HG02763 (cell line): Measurements from ENCODE around the gene ADARB2.

ENCODE experiments used
- ATAC-seq: cut with Tn5 transposase; IDR thresholded peaks from one replicate; pipeline ENCODE4 v1.9.1; 2021; ENCODE audit warnings: mild to moderate bottlenecking, moderate library complexity; ENCODE audit not compliant: unreplicated experiment

The ADARB2 gene

DNA sequence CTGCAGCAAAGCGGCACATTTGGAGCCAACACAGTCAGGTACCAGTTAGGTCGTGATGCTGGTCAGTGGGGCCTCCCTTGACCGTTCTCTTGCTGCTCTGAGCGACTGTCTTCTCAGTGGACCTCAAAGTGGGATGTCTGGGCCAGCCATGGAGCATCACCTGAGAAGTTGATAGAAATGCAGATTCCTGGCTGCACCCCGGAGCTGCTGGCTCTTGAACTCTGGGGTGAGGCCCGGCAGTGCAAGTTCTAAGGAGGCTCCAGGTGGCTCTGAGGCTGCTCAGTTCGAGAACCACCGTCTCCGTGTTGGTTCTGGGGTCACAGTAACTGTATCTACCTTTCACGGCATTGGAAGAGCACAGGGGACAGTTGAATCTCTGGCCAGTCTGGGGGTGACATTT is 533.6 kb downstream of the ADARB2 start:
- no peak for ATAC-seq

DNA sequence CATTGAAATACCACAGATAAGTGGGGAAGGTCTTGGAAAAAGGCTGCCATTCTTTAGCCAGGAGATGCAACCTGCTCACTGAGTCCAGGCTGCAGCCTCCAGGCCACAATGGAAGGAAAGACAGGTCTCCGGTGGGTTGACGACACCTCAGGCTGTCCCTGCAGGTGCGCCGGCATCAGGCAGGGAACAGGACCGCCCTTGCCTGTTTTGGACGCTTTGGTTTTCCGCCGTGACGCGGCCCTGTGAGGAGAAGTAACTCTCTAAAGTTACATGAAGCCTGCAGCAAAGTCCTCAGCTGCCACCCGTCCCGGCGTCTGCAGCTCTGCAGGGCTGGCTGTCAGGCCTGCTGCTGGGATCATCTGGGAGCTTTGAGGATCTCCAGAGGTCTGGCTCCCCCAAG is 534.1 kb downstream of the ADARB2 start:
- ATAC-seq = no peak

DNA sequence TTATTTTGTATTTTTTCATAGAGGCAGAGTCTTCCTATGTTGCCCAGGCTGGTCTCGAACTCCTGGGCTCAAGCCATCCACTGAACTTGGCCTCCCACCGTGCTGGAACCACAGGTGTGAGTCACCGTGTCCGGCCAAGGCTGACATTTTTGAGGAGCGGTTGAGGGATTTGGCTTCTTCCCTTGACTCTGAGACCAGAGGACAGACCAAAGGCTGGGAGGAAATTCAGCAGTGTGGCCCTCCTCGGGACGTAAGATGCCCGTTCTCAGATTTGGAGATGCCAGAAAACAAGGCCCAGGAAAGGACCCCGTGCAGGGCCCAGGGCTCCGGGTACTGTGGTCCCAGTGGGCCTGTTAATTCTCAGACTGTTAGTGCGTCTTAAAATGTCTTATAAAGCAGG is 535.0 kb downstream of the ADARB2 start:
- no peak for ATAC-seq

DNA sequence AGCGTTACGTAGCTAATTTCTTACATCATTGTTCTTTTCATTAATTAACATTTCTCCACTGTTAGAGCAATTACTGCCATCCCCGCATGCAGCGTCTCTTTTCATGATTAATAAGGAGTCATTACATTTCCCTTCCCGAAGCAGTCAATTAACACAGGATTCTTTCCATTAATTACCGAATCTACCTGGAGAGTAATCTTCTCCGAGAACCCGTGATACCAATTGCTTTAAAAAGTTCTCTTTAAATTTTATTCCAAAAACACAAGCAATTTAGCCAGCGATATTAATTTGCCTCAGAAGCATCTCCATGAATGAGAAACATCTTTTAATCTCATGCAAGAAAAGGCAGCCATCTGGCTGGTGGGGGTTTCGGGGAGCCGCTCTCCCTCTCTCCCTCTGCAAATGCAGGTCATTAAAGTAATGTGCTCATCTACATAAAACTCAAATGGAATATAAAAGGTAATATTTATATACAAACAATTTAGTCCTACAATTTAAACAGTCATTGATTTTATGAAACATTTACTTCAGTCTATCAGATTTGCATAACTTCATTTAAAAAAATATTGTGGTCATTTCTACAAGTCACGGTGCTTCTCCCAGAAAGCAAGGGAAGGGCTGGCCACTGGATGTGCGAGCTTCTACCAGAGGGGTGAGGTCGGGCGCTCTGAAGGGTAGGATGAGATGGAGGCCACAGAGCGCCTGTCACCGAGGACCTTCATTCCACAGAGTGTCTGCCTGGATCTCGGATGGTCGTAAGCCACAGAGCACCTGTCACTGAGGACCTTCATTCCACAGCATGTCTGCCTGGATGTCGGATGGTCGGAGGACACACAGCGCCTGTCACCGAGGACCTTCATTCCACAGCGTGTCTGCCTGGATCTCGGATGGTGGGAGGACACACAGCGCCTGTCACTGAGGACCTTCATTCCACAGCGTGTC is 536.2 kb downstream of the ADARB2 start:
- no peak for ATAC-seq

DNA sequence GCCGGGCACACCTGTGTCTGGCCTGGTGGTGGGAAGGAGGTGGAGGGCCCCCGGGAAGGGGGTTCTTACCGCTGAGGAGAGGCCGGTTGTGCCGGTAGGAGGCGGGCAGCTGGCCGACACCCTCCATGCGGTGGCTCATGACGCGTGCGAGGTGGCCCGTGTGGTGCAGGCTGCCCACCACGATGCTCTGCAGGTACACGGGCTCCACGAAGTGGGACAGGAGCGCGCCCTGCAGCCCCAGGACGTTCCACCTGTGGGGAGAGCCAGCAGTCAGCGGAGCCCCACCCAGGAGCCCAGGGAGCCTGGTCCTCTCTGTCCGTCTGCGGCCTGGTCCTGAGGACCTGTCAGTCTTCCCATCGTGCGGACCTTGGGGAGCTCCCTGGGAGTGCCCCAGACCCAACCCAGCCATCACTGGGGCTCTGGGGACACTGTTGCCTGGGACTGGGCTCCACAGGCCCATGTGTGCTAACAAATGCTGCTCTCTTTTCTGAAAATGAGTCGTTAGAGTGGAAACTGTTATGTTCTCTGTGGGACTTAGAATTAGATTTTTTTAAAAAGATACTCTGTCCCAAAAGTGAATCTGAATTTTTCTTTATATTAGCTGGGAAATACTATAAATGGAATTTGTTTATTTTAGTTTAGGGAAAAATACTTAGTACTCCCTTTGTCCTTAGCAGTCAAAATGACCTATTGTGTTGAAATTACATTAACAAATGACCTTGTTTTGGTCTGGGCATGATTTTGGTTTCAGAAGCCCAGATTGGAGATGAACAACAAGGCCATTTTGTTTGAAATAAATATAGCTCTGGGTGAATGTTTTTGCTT is 537.2 kb downstream of the ADARB2 start:
- no peak for ATAC-seq

DNA sequence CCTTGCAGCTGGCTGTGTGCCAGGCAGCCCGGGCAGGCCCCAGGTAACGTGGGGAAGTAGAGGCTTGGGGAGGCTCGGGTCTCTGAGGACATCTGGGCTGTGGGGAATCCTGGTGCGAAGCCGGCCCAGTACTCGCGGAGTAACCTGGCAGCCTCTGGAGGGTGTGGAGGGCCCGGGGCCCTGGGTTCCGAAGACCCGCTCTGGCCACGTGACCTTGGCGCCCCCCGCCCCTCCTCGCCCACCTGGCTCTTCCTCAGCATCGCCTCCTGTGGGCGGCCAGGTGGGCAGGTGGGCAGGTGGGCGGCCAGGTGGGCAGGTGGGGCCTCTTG is 538.0 kb downstream of the ADARB2 start:
- no peak for ATAC-seq

DNA sequence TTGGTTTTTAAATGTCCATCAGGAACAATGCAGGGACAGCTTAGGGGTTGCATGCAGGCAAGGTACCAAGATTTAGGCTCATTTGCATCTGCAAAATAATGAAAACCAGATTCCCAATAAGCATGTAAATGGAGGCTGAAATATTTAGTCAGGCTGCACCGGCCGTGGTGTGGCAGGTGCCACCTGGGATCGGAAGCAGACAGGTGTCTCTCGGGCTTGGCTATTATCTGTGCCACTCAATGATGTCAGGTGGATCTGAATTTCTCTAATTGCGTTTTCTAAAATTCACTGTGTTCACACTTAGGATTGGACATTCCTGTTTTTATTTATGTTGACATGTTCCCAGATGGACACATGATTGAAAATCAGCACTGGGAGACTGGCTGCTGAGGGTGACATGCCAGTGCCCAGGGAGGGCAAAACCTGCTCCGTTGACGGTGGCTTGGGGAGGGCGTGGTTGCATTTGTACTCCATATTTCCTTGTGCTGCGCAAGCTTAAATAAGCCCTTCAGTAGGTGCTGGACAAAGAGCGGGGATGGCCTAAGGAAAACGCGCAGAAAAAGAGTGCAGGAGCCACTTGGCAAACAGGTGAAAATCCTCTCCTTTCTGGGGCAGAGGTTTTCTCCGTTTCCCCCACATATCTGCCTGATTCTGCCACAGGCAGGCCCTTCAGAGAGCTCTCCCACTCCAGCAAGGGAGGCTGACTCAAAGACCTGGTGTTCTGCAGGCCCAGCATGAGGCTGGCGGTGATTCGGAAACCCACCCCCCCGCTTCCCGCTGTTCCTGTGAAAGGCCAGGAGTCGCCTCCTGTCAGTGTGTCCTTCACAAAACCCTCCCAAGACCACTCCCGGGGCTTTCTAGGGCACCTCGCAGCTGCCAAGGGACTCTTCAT is 538.6 kb downstream of the ADARB2 start:
- no peak for ATAC-seq

DNA sequence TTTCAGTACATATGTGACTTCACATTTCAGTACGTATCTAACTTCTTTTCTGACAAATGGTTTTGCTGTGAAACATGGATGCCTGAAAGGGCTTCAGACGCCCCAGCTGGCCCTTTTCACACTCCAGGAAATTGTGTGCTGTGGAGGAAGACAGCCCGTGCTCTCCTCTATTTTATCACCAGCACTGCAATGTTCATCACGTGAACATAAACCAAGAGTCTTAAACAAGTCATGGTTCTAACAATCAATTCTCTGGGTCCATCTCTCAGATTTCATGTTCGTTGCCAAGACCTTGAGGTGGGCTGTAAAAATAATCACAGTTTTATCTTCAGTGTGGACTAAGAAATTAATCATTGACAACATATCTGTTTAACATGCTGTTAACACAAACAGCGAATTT is 539.9 kb downstream of the ADARB2 start:
- ATAC-seq = no peak

DNA sequence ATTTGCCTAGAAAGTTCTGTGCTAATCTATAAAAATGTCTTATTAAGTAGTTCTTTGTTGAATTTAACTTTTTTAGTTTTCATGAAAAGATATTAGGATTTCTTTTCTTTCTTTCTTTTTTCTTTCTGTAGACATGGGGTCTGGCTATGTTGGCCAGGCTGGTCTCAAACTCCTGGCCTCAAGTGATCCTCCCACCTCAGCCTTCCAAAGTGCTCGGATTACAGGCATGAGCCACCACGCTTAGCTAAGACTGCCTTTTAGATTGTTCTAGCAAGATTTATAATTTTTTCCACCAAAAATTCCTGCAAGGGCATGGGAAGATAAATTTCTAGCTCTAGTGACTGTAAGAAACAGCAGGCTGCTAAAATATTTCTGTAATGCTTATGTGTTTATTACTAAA is 540.7 kb downstream of the ADARB2 start:
- ATAC-seq = no peak

DNA sequence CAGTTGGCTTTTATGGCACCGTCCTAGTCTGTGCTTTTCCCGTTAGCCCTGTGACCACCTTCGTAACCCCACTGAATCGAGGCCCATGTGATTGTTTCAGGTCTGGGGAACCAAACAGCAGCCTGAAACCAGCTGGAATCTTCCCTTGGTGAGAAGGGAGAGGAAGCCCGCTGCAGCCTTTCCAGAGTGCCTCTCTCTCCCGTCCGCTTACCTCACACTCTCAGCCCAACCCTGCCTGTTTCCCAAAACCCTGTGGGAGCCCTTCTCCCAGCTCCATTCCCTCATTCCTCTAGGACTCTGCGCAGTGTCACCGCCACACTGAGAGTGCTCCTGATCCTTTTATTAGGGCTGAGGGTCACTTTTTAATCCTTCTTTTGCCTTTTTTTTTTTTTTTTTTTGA is 541.5 kb downstream of the ADARB2 start:
- no peak for ATAC-seq

DNA sequence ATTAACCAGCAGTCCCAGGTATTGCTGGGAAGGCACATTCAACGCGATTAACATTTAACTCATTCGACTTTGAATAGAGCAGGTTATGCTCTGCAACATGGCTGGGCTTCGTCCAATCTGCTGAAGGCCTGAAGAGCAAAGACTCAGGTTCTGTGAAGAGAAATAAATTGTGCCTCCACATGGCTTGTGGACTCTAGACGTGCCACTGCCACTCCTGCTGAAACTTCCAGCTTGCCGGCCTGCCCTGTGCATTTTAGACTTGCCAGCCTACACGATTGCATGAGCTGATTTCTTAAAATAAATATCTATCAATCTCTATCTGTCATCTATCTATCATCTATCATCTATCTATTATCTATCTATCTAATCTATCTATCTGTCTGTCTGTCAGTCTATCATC is 543.2 kb downstream of the ADARB2 start:
- no peak for ATAC-seq

DNA sequence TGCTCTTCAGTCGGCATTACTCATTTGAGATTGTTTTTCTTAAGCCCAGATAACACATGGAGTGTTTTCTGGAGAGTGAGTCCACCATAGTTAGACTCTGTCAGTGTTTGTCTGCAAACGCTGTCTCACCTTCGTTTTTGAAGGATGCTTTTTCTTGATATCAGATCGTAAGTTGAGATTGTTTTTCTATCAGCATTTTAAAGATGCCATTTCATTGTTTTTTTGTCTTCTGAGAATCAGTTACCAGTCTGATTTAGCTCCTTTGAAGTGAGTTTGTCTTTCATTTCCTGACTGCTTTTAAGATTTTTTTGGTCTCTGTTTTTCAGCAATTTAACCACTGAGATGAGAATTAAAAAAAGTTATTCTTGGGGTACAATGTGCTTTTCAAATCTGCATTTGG is 543.8 kb downstream of the ADARB2 start:
- no peak for ATAC-seq

DNA sequence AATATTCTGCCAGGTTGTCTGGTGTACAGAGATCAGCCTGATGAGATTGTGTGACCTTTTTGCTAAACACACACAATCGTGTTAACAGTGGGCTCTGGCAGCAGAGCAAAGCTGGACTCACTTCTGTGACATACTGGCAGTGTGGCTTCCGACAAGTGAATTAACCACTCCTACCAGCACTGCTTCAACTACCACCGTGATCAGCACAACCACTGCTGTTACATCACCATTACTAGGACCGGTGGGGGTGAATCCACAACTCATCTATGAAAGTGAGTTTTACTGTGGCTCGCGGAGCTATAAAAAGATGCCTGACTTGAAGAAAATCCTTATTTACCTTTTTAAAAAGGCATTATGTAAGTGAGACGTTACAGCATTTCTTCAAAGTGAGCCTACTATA is 545.6 kb downstream of the ADARB2 start:
- no peak for ATAC-seq

DNA sequence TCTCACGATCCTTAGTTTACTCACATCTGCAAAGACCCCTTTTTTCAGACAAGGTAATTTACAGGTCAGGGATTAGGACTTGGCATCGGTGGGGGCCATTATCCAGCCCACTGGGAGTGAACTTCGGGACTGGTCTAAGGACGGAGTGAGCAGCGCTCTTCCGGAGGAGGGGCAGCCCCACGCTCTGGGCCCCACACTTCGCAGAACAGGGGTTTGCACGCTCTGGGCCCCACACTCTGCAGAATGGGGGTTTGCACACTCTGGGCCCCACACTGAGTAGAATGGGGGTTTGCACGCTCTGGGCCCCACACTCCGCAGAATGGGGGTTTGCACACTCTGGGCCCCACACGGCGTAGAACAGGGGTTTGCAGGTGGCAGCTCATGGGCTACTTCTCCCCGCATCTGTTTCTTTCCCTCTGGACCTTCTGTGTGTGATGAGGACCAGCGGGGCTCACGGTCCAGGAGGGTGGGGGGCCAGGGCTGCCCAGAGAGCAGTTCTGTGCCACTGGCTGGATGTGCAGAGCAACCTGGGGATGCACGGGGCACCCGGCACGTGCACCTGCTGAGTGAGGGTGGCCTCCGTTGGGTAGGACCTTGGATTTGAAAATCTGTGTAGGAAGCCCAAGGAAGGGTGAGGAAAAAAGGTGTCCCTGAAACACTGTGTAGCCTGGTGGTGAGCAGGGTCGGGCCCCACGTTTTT is 546.4 kb downstream of the ADARB2 start:
- ATAC-seq = no peak

DNA sequence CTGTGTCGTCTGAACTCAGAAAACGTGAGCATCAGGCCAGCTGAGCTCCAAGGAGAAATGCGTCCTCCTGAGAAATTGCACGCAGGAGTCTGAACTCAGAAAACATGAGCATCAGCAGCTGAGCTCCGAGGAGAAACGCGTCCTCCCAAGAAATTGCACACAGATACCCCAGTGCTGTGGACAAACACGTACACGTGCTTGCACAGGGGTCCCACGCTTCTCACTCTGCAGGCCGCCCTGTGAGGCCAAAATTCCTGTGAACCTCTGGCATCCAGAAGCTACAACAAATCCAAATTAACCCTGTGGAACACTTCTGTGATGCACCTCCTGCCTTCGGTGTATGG is 547.3 kb downstream of the ADARB2 start:
- no peak for ATAC-seq

DNA sequence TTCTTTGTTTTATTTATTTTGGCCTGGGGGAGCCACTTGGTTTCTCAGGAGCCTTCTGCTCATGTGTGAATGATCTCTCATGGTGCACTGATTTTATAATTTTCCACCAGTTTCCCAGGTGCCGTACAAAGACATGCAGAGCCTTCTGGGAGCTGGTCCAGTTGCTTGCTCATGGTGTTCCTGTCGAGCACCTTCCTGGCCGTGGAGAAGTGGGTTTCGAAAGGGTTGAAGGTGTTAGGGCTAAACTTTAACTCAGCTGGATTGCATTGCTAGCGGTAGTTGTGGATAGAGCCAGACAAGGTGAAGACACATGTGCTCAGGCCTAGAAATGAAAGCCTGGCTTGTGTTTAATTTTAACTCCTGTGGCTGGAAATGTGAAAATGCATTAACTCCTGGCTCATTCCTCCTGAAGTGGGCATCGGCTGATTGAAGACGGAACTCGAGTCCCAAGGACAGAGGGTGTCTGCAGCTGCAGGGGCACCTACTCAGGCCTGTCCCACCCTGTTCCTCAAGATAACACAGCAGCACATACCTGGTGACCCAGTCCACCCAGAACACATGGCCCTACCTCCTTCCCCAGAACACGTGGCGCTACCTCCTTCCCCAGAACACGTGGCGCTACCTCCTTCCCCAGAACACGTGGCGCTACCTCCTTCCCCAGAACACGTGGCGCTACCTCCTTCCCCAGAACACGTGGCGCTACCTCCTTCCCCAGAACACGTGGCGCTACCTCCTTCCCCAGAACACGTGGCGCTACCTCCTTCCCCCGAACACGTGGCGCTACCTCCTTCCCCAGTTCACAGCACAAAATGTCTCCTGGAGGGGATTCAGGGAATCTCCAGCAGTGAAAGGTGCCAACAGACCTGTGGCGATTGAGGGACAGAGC is 547.9 kb downstream of the ADARB2 start:
- no peak for ATAC-seq

DNA sequence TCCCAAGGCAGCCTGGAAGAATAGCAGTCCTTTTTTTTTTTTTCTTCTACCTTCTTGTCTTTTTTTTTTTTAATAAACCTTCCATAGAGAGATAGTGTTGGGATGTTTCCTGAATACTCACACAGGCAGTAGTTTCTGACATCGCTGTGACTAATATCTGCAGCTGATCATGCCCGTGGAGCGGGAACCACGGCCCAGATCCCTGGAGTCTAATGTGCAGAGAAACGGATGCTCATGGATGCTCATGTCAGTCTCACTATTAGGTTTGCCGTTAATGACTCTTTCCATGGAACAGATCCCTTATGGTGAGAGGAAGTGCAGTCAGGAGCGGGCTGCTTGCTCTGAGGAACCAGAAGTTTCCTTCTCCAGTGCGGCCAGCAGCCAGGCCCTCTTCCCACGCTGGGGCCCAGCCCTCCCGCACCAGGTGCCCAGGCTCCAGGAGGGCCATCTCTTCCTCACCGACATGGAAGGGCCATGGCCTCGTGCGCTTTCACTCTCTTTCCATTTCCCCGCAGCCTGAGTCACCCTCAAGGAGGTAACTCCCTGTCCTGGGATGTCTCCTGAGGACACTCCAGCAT is 548.7 kb downstream of the ADARB2 start:
- no peak for ATAC-seq

DNA sequence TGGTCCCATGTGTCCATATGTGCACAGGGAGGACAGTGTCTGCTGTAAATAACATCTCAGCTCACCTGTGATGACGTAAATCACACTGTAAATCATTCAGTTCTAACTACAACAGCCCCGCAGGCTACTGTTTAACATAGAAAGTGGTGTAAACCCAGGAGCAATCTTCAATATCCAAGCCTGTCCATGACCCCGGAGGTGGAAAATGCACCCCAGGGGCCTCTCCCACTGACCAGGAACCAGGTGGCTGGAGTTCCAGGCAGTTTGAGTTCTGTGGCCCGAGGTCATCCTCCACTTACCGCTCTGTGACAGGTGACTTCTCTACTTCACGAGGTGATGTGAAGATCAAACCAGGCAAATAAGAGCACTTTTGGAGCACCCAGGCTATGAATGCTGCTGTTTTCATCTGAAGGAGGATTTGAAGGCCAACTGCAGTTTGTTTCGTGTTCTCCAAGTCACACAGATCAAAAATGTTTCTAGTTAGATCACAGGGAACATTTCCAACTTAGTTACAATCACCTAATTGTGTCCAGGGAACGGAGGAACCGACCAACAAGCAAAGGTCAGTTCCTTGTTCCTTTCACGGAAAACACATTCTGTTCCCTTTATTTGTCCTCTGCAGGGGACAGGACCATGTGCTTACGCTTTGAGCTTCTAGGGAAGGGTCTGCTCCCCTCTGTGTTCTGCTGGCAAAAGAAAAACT is 549.3 kb downstream of the ADARB2 start:
- ATAC-seq = no peak
